Neural cell (in vitro differentiated cells): ENCODE results near the gene UCP3.

Experiments used
- EP300 ChIP-seq: fragments of 450-650 bp; conservative IDR thresholded peaks from 2 replicates; pipeline ENCODE4 v1.6.1; 2014; ENCODE audit warnings: antibody characterized with exemption, mild to moderate bottlenecking, moderate library complexity; ENCODE audit not compliant: poor library complexity, severe bottlenecking
- EZH2 ChIP-seq: fragments of 200-600, 300-800 bp; shearing (Covaris generic), sonication (generic); IDR thresholded peaks from 2 replicates; pipeline ENCODE4 v1.6.1; 2014; ENCODE audit warnings: antibody characterized with exemption, low read length, borderline replicate concordance, mild to moderate bottlenecking; ENCODE audit not compliant: insufficient read depth, poor library complexity, severe bottlenecking
- RAD21 ChIP-seq: fragments of 450-650 bp; conservative IDR thresholded peaks from 2 replicates; pipeline ENCODE4 v1.6.1; 2014; ENCODE audit warnings: antibody characterized with exemption, mild to moderate bottlenecking, moderate library complexity
- REST ChIP-seq: IDR thresholded peaks from 2 replicates; pipeline ENCODE4 v1.6.1; 2012; ENCODE audit warnings: borderline replicate concordance
- TF ChIP-seq, protein P1 (sequence below): fragments of 450-650 bp; IDR thresholded peaks from 2 replicates; pipeline ENCODE4 v1.5.1; 2014; ENCODE audit warnings: antibody characterized with exemption, mild to moderate bottlenecking, moderate library complexity; ENCODE audit not compliant: poor library complexity, severe bottlenecking

DNA sequence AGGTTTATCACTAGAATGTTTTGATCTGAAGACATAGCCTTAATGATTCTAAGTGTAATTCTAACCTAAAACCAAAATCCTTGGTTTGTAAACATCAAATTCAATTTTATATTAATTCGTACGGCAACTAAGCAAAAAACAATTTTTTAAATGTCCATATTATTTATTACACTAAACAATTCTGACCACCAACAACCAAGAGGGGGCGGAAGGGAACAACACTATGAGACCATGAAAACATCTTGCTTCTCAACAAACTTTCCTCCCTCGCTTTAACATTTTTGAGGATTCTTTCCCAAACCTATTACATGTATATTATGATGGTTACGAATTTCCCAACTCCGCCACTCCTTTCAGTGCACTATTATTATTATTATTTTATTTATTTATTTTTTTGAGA lies 19.7 kb downstream of the UCP3 start:
- TF ChIP-seq REST = no peak
- TF ChIP-seq, protein P1, sequence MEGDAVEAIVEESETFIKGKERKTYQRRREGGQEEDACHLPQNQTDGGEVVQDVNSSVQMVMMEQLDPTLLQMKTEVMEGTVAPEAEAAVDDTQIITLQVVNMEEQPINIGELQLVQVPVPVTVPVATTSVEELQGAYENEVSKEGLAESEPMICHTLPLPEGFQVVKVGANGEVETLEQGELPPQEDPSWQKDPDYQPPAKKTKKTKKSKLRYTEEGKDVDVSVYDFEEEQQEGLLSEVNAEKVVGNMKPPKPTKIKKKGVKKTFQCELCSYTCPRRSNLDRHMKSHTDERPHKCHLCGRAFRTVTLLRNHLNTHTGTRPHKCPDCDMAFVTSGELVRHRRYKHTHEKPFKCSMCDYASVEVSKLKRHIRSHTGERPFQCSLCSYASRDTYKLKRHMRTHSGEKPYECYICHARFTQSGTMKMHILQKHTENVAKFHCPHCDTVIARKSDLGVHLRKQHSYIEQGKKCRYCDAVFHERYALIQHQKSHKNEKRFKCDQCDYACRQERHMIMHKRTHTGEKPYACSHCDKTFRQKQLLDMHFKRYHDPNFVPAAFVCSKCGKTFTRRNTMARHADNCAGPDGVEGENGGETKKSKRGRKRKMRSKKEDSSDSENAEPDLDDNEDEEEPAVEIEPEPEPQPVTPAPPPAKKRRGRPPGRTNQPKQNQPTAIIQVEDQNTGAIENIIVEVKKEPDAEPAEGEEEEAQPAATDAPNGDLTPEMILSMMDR = no peak
- no peak for TF ChIP-seq EZH2
- no peak for TF ChIP-seq EP300
- TF ChIP-seq RAD21 = no peak
